HEK293 (cell line): ENCODE measurements around the gene HHLA2.

Experiments used
- CTCF ChIA-PET: fragments of 350-600 bp; formaldehyde crosslinking; extraction: SDS; loops from one replicate; lab custom pipeline; 2021; ENCODE audit warnings: antibody characterized with exemption; lab: Yijun Ruan, JAX
- POLR2A ChIA-PET: fragments of 300-600 bp; formaldehyde crosslinking; extraction: SDS; loops from one replicate; lab custom pipeline; 2020; ENCODE audit warnings: antibody characterized with exemption, inconsistent platforms; lab: Yijun Ruan, JAX
- H3K27ac ChIP-seq: fragments of 200-500 bp; sonication (Bioruptor generic); 2 replicates; pipeline ENCODE4 v1.5.1; 2014; ENCODE audit warnings: low read depth, low read length, control low read depth, inconsistent platforms; ENCODE audit errors: extremely low read depth
- H3K36me3 ChIP-seq, 2 experiments: fragments of 200-500 bp in 1 of 2; sonication (Bioruptor generic) in 1 of 2; 1 replicate in 1 of 2; 2 replicates in 1 of 2; pipeline ENCODE4 v1.5.1; 2014 to 2017; ENCODE audit warnings: inconsistent platforms in 2 of 2, low read length in 2 of 2; ENCODE audit not compliant: control insufficient read depth in 2 of 2, insufficient read depth in 1 of 2
- H3K4me1 ChIP-seq: fragments of 200-500 bp; sonication (Bioruptor generic); 2 replicates; pipeline ENCODE4 v1.5.1; 2014; ENCODE audit warnings: mild to moderate bottlenecking, low read length, inconsistent platforms; ENCODE audit not compliant: control insufficient read depth, insufficient read depth
- H3K4me3 ChIP-seq: 2 replicates; pipeline ENCODE4 v1.5.1; 2011; ENCODE audit warnings: low read depth, mild to moderate bottlenecking, control low read depth, low read length, moderate library complexity
- H3K9me3 ChIP-seq: fragments of 200-500 bp; sonication (Bioruptor generic); 2 replicates; pipeline ENCODE4 v1.5.1; 2014; ENCODE audit warnings: low read depth, low read length, inconsistent platforms; ENCODE audit not compliant: control insufficient read depth, insufficient read depth
- GLI4 ChIP-seq: fragments of 450-650 bp; formaldehyde crosslinking; IDR thresholded peaks from 2 replicates; pipeline ENCODE4 v1.5.1; 2016; ENCODE audit warnings: missing biosample characterization, missing genetic modification characterization
- HOXD13 ChIP-seq: sonication (generic); formaldehyde crosslinking; IDR thresholded peaks from 2 replicates; pipeline ENCODE4 v1.8.0; 2022; ENCODE audit warnings: missing genetic modification reagents, borderline replicate concordance
- KLF7 ChIP-seq: fragments of 450-650 bp; formaldehyde crosslinking; IDR thresholded peaks from 2 replicates; pipeline ENCODE4 v1.5.1; 2016; ENCODE audit warnings: missing biosample characterization, missing genetic modification characterization, borderline replicate concordance
- RBAK ChIP-seq: fragments of 450-650 bp; formaldehyde crosslinking; IDR thresholded peaks from 2 replicates; pipeline ENCODE4 v1.5.1; 2016; ENCODE audit warnings: missing biosample characterization, missing genetic modification characterization
- SCRT1 ChIP-seq: fragments of 450-650 bp; formaldehyde crosslinking; IDR thresholded peaks from 2 replicates; pipeline ENCODE4 v1.5.1; 2016; ENCODE audit warnings: missing biosample characterization, missing genetic modification characterization, borderline replicate concordance
- SP2 ChIP-seq: fragments of 450-650 bp; formaldehyde crosslinking; IDR thresholded peaks from 2 replicates; pipeline ENCODE4 v1.5.1; 2016; ENCODE audit warnings: missing biosample characterization, missing genetic modification characterization
- ZBTB21 ChIP-seq: fragments of 450-650 bp; formaldehyde crosslinking; IDR thresholded peaks from 2 replicates; pipeline ENCODE4 v1.5.1; 2017; ENCODE audit warnings: missing biosample characterization, missing genetic modification characterization
- ZBTB48 ChIP-seq: fragments of 450-650 bp; formaldehyde crosslinking; IDR thresholded peaks from 2 replicates; pipeline ENCODE4 v1.5.1; 2016; ENCODE audit warnings: missing biosample characterization, missing genetic modification characterization
- ZFP3 ChIP-seq: fragments of 450-650 bp; formaldehyde crosslinking; IDR thresholded peaks from 2 replicates; pipeline ENCODE4 v1.5.1; 2016; ENCODE audit warnings: low read depth, missing biosample characterization, missing genetic modification characterization
- ZNF2 ChIP-seq: fragments of 450-650 bp; formaldehyde crosslinking; IDR thresholded peaks from 2 replicates; pipeline ENCODE4 v1.5.1; 2016; ENCODE audit warnings: missing biosample characterization, missing genetic modification characterization
- ZNF211 ChIP-seq: fragments of 450-650 bp; formaldehyde crosslinking; IDR thresholded peaks from 2 replicates; pipeline ENCODE4 v1.5.1; 2016; ENCODE audit warnings: low read depth, missing biosample characterization, missing genetic modification characterization
- ZNF37A ChIP-seq: fragments of 450-650 bp; IDR thresholded peaks from 2 replicates; pipeline ENCODE4 v1.5.1; 2018; ENCODE audit warnings: missing biosample characterization, missing genetic modification characterization
- ZNF571 ChIP-seq: fragments of 450-650 bp; formaldehyde crosslinking; IDR thresholded peaks from 2 replicates; pipeline ENCODE4 v1.5.0; 2017; ENCODE audit warnings: missing biosample characterization, missing genetic modification characterization
- ZNF610 ChIP-seq: fragments of 450-650 bp; formaldehyde crosslinking; IDR thresholded peaks from 2 replicates; pipeline ENCODE4 v1.5.1; 2016; ENCODE audit warnings: missing biosample characterization, missing genetic modification characterization, borderline replicate concordance
- ZNF626 ChIP-seq: fragments of 450-650 bp; sonication (Bioruptor Pico); formaldehyde crosslinking; IDR thresholded peaks from 2 replicates; pipeline ENCODE4 v1.5.1; 2018; ENCODE audit warnings: missing biosample characterization, missing genetic modification characterization, inconsistent platforms
- ZNF707 ChIP-seq: fragments of 450-650 bp; formaldehyde crosslinking; IDR thresholded peaks from 2 replicates; pipeline ENCODE4 v1.5.1; 2016; ENCODE audit warnings: missing biosample characterization, missing genetic modification characterization
- ZNF76 ChIP-seq: fragments of 450-650 bp; formaldehyde crosslinking; IDR thresholded peaks from 2 replicates; pipeline ENCODE4; 2016; ENCODE audit warnings: low read depth, missing biosample characterization, missing genetic modification characterization, borderline replicate concordance
- TF ChIP-seq, protein P1 (sequence below): fragments of 450-650 bp; formaldehyde crosslinking; IDR thresholded peaks from 2 replicates; pipeline ENCODE4 v1.5.1; 2016; ENCODE audit warnings: missing biosample characterization, missing genetic modification characterization
- TF ChIP-seq, protein P2 (sequence below): IDR thresholded peaks from 2 replicates; pipeline ENCODE4 v1.6.1; 2011; ENCODE audit warnings: mild to moderate bottlenecking, low read depth, low read length, borderline replicate concordance
- TF ChIP-seq, protein P3 (sequence below): fragments of 450-650 bp; formaldehyde crosslinking; IDR thresholded peaks from 2 replicates; pipeline ENCODE4 v1.5.1; 2016; ENCODE audit warnings: missing biosample characterization, missing genetic modification characterization, borderline replicate concordance
- TF ChIP-seq, protein P4 (sequence below): fragments of 450-650 bp; formaldehyde crosslinking; IDR thresholded peaks from 2 replicates; pipeline ENCODE4 v1.5.1; 2016; ENCODE audit warnings: missing biosample characterization, missing genetic modification characterization
- TF ChIP-seq, protein P5 (sequence below): fragments of 450-650 bp; formaldehyde crosslinking; IDR thresholded peaks from 2 replicates; pipeline ENCODE4 v1.5.1; 2016; ENCODE audit warnings: missing biosample characterization, missing genetic modification characterization
- TF ChIP-seq, protein P6 (sequence below): fragments of 450-650 bp; formaldehyde crosslinking; IDR thresholded peaks from 2 replicates; pipeline ENCODE4 v1.5.1; 2017; ENCODE audit warnings: missing biosample characterization, mild to moderate bottlenecking, missing genetic modification characterization, moderate library complexity

The HHLA2 gene

DNA sequence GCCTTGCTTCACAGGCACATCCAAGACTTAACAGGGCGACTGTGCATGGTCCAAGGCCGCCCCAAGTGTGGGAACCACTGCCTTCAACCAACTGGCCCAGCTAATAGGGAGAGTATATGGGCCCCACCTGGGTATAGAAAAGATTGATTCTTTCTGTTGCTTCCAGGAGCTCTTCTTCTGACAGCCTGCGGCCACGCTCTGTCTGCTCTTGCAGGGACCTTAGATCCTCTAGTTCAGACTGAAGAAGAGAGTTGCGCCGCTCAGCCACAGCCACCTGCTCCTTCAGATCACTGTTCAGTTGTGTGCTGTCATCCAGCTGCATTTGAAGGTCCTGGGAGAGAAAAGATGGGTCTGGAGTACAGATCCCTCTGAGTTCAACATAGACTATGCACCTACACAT lies 102.2 kb downstream of the HHLA2 start (continued):
- TF ChIP-seq ZFP3 (tag by site-specific recombination) (no peak), HOXD13 (CRISPR knock-in tag) (no peak), ZNF610 (tag by site-specific recombination) (no peak)

DNA sequence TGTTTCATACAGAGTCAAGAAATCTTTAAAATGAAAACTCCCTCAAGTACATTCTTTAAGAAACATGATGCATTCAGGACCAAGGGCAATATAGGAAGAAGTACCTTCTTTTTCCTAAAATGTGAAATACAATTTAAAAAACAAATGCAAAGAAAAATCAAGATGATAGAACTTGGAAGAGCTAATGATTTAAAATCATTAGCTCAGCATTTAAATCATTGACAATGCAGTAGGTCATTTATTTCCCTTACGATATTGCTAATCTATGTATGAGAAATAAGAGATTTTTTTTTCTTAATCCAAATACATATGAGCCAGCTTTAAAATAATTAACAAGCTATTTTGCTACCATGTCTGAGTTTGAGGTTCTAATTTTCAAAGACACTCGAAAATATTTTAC lies 105.5 kb downstream of the HHLA2 start:
- Histone ChIP-seq H3K36me3 (no peaks in the 10 kb centered on the region), H3K4me1 (peaks cover 5% of the 10 kb centered on the region; the same call in 1 of the 2 replicates), H3K9me3 (no peaks in the 10 kb centered on the region), H3K4me3 (no peak overlapping the region)
- CTCF ChIA-PET: interaction anchor here (0.5 kb wide), 1 partner anchor 1341 kb away, joined by 3 read pairs; no protein-coding TSS in a partner anchor
- no peak for TF ChIP-seq SCRT1
- no peak for TF ChIP-seq ZNF626
- no peak for TF ChIP-seq ZNF571
- TF ChIP-seq, protein P1, sequence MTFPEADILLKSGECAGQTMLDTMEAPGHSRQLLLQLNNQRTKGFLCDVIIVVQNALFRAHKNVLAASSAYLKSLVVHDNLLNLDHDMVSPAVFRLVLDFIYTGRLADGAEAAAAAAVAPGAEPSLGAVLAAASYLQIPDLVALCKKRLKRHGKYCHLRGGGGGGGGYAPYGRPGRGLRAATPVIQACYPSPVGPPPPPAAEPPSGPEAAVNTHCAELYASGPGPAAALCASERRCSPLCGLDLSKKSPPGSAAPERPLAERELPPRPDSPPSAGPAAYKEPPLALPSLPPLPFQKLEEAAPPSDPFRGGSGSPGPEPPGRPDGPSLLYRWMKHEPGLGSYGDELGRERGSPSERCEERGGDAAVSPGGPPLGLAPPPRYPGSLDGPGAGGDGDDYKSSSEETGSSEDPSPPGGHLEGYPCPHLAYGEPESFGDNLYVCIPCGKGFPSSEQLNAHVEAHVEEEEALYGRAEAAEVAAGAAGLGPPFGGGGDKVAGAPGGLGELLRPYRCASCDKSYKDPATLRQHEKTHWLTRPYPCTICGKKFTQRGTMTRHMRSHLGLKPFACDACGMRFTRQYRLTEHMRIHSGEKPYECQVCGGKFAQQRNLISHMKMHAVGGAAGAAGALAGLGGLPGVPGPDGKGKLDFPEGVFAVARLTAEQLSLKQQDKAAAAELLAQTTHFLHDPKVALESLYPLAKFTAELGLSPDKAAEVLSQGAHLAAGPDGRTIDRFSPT (tag by site-specific recombination): no peak
- TF ChIP-seq, protein P2, sequence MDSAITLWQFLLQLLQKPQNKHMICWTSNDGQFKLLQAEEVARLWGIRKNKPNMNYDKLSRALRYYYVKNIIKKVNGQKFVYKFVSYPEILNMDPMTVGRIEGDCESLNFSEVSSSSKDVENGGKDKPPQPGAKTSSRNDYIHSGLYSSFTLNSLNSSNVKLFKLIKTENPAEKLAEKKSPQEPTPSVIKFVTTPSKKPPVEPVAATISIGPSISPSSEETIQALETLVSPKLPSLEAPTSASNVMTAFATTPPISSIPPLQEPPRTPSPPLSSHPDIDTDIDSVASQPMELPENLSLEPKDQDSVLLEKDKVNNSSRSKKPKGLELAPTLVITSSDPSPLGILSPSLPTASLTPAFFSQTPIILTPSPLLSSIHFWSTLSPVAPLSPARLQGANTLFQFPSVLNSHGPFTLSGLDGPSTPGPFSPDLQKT: no peak
- no peak for TF ChIP-seq KLF7
- TF ChIP-seq ZBTB48 (tag by site-specific recombination): no peak
- no peak for TF ChIP-seq GLI4 (tag by site-specific recombination)
- TF ChIP-seq ZNF2 (tag by site-specific recombination): no peak
- TF ChIP-seq, all 188 proteins: peak for 0
- POLR2A ChIA-PET: no interaction called here
- no peak overlapping the region for H3K27ac ChIP-seq

DNA sequence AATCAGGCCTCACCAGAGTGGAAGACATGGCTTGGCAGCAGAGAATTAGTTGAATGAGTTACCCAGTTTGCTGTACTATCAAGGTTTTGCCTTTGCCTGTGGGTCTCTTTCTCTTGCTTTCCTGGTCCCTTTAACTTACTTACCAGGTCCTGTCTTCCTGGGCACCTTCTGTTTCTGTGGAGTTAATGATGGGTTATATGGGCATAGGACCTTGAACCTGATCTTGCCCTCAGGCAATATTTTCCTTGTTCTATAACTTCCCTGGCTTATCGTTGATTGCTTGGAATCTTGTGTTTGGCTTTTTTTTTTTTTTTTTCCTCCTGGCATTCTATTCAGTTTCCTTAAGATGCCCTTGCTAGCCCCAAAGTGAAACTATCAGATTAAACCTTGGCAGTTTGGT lies 106.8 kb downstream of the HHLA2 start:
- no peak overlapping the region for H3K27ac ChIP-seq
- TF ChIP-seq, protein P3, sequence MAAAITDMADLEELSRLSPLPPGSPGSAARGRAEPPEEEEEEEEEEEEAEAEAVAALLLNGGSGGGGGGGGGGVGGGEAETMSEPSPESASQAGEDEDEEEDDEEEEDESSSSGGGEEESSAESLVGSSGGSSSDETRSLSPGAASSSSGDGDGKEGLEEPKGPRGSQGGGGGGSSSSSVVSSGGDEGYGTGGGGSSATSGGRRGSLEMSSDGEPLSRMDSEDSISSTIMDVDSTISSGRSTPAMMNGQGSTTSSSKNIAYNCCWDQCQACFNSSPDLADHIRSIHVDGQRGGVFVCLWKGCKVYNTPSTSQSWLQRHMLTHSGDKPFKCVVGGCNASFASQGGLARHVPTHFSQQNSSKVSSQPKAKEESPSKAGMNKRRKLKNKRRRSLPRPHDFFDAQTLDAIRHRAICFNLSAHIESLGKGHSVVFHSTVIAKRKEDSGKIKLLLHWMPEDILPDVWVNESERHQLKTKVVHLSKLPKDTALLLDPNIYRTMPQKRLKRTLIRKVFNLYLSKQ (tag by site-specific recombination): no peak
- no peak for TF ChIP-seq ZNF707 (tag by site-specific recombination)
- TF ChIP-seq, protein P4, sequence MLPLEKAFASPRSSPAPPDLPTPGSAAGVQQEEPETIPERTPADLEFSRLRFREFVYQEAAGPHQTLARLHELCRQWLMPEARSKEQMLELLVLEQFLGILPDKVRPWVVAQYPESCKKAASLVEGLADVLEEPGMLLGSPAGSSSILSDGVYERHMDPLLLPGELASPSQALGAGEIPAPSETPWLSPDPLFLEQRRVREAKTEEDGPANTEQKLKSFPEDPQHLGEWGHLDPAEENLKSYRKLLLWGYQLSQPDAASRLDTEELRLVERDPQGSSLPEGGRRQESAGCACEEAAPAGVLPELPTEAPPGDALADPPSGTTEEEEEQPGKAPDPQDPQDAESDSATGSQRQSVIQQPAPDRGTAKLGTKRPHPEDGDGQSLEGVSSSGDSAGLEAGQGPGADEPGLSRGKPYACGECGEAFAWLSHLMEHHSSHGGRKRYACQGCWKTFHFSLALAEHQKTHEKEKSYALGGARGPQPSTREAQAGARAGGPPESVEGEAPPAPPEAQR (tag by site-specific recombination): no peak
- TF ChIP-seq, protein P5, sequence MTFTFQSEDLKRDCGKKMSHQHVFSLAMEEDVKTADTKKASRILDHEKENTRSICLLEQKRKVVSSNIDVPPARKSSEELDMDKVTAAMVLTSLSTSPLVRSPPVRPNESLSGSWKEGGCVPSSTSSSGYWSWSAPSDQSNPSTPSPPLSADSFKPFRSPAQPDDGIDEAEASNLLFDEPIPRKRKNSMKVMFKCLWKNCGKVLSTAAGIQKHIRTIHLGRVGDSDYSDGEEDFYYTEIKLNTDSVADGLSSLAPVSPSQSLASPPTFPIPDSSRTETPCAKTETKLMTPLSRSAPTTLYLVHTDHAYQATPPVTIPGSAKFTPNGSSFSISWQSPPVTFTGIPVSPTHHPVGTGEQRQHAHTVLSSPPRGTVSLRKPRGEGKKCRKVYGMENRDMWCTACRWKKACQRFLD (tag by site-specific recombination): no peak
- no peak for TF ChIP-seq ZBTB21
- no peak for TF ChIP-seq ZNF211 (tag by site-specific recombination)
- TF ChIP-seq, protein P1 (tag by site-specific recombination): no peak
- TF ChIP-seq, protein P6, sequence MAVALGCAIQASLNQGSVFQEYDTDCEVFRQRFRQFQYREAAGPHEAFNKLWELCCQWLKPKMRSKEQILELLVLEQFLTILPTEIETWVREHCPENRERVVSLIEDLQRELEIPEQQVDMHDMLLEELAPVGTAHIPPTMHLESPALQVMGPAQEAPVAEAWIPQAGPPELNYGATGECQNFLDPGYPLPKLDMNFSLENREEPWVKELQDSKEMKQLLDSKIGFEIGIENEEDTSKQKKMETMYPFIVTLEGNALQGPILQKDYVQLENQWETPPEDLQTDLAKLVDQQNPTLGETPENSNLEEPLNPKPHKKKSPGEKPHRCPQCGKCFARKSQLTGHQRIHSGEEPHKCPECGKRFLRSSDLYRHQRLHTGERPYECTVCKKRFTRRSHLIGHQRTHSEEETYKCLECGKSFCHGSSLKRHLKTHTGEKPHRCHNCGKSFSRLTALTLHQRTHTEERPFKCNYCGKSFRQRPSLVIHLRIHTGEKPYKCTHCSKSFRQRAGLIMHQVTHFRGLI (tag by site-specific recombination): no peak
- no peak for TF ChIP-seq RBAK (tag by site-specific recombination)
- TF ChIP-seq ZNF76: no peak
- no peak for TF ChIP-seq SP2 (tag by site-specific recombination)
- TF ChIP-seq ZNF37A: no peak

More for the DNA sequence above, 106.8 kb downstream of the HHLA2 start:
- POLR2A ChIA-PET: no interaction called here
- CTCF ChIA-PET: no interaction called here
- H3K36me3 ChIP-seq: no peaks in the 10 kb centered on the region
- no peak overlapping the region for H3K4me3 ChIP-seq
- H3K4me1 ChIP-seq: peaks cover 5% of the 10 kb centered on the region; the same call in 1 of the 2 replicates
- no peaks in the 10 kb centered on the region for H3K9me3 ChIP-seq
